GM12878 (cell line): ENCODE measurements around the gene ADAMTS18. TPM values are rescaled to one million over a fixed set of nuclear protein-coding genes. Genes with fewer than 3 reads are reported as not detected.

Experiments used
- ATAC-seq: fragments of 200-7000 bp; cut with Tn5 transposase; 3 replicates; pipeline ENCODE4 v1.9.1; 2020; ENCODE audit warnings: mild to moderate bottlenecking, moderate library complexity
- BruUV-seq: library from RNA; stranded (reverse); fragments of 400-500 nt; replicated peaks from 2 replicates; lab custom pipeline; 2021; lab: Mats Ljungman, UMichigan
- CTCF ChIA-PET: fragments of 300-600 bp; sonication (Branson Sonifier 250); formaldehyde crosslinking; extraction: SDS; loops from one replicate; lab custom pipeline; 2021; ENCODE audit warnings: inconsistent platforms; lab: Yijun Ruan, JAX
- POLR2A ChIA-PET: fragments of 350-600 bp; formaldehyde crosslinking; extraction: SDS; loops from one replicate; lab custom pipeline; 2021; ENCODE audit warnings: inconsistent platforms; lab: Charles Lee
- RAD21 ChIA-PET: fragments of 300-600 bp; sonication (Branson Sonifier 250); formaldehyde crosslinking; loops from one replicate; lab custom pipeline; 2023; ENCODE audit warnings: antibody characterized with exemption; ENCODE audit not compliant: unreplicated experiment; lab: Charles Lee
- SMC1A ChIA-PET: fragments of 300-600 bp; sonication (Branson Sonifier 250); formaldehyde crosslinking; loops from one replicate; lab custom pipeline; 2023; ENCODE audit not compliant: unreplicated experiment, uncharacterized antibody; lab: Charles Lee
- DNase-seq: peaks from one replicate; pipeline ENCODE4 v3.0.0-alpha.2; 2011; ENCODE audit warnings: low read depth, low spot score
- FAIRE-seq: peaks from 3 replicates; lab custom pipeline; 2011; peaks lifted over from hg19 to GRCh38; lab: Jason Lieb, UNC
- H2AFZ ChIP-seq: 2 replicates; pipeline ENCODE4 v1.6.0; 2011; ENCODE audit warnings: low read depth, low read length, control low read depth; ENCODE audit not compliant: control insufficient read depth
- H3K27ac ChIP-seq: 2 replicates; pipeline ENCODE4 v1.5.1; 2011; ENCODE audit warnings: control low read depth; ENCODE audit not compliant: control insufficient read depth, insufficient read depth
- H3K27me3 ChIP-seq, 2 experiments: replicated peaks in 1 of 2; 2 replicates each; pipeline versions ENCODE4 v1.6.0 to v1.6.1; 2011; ENCODE audit warnings: low read length in 1 of 2; ENCODE audit not compliant: control insufficient read depth in 2 of 2, insufficient read depth in 2 of 2
- H3K36me3 ChIP-seq, 2 experiments: 2 replicates each; pipeline ENCODE4 v1.5.1; 2011; ENCODE audit warnings: low read length in 1 of 2; ENCODE audit not compliant: control insufficient read depth in 2 of 2, insufficient read depth in 2 of 2
- H3K4me1 ChIP-seq: 2 replicates; pipeline ENCODE4 v1.6.1; 2011; ENCODE audit warnings: mild to moderate bottlenecking, low read length, moderate library complexity, mixed read lengths; ENCODE audit not compliant: control insufficient read depth, insufficient read depth
- H3K4me2 ChIP-seq: 2 replicates; pipeline ENCODE4 v1.6.0; 2011; ENCODE audit warnings: control low read depth; ENCODE audit not compliant: control insufficient read depth, insufficient read depth
- H3K4me3 ChIP-seq: fragments of 200-600 bp; sonication (generic); 2 replicates; pipeline ENCODE4 v1.5.1; 2016
- H3K79me2 ChIP-seq: 2 replicates; pipeline ENCODE4 v1.6.0; 2011; ENCODE audit warnings: low read length; ENCODE audit not compliant: control insufficient read depth, insufficient read depth
- H3K9ac ChIP-seq: 2 replicates; pipeline ENCODE4 v1.8.0; 2011; ENCODE audit warnings: low read length, control low read depth, mixed read lengths; ENCODE audit not compliant: control insufficient read depth, insufficient read depth
- H3K9me3 ChIP-seq: replicated peaks from 3 replicates; pipeline ENCODE4 v1.5.1; 2011; ENCODE audit warnings: mild to moderate bottlenecking, low read length; ENCODE audit not compliant: control insufficient read depth, insufficient read depth
- H4K20me1 ChIP-seq: 2 replicates; pipeline ENCODE4 v1.6.0; 2011; ENCODE audit not compliant: control insufficient read depth, insufficient read depth
- CTCF ChIP-seq, 3 experiments: IDR thresholded peaks in 2 of 3; conservative IDR thresholded peaks in 1 of 3; 2 replicates each; pipeline ENCODE4 v1.5.1; 2011; ENCODE audit warnings: low read depth in 3 of 3, low read length in 3 of 3, mild to moderate bottlenecking in 3 of 3, control low read depth in 2 of 3, moderate library complexity in 2 of 3, inconsistent platforms in 1 of 3, mixed read lengths in 1 of 3; ENCODE audit not compliant: control insufficient read depth in 2 of 3, insufficient read depth in 1 of 3; ENCODE audit errors: extremely low read depth in 1 of 3
- ETV6 ChIP-seq, 2 experiments: fragments of 450-650 bp in 1 of 2; IDR thresholded peaks in 1 of 2; conservative IDR thresholded peaks in 1 of 2; 2 replicates each; pipeline ENCODE4 v1.6.1; 2014; ENCODE audit warnings: antibody characterized with exemption in 1 of 2, borderline replicate concordance in 1 of 2, low read depth in 1 of 2, mild to moderate bottlenecking in 1 of 2, moderate library complexity in 1 of 2
- FOXM1 ChIP-seq: IDR thresholded peaks from 2 replicates; pipeline ENCODE4 v1.6.1; 2012; ENCODE audit warnings: low read depth, mild to moderate bottlenecking, inconsistent platforms, low read length, moderate library complexity
- HCFC1 ChIP-seq: fragments of 150-350 bp; IDR thresholded peaks from 2 replicates; pipeline ENCODE4 v1.6.1; 2014; ENCODE audit warnings: low read length
- IRF3 ChIP-seq: fragments of 450-650 bp; IDR thresholded peaks from 2 replicates; pipeline ENCODE4 v1.6.1; 2014; ENCODE audit warnings: mild to moderate bottlenecking
- KDM1A ChIP-seq: fragments of 200-600 bp; sonication (generic); IDR thresholded peaks from 2 replicates; pipeline ENCODE4 v1.6.1; 2016; ENCODE audit warnings: borderline replicate concordance
- MAX ChIP-seq: IDR thresholded peaks from 2 replicates; pipeline ENCODE4 v1.6.1; 2012; ENCODE audit warnings: low read depth, low read length, improper control_type of control experiment
- NR2F1 ChIP-seq: fragments of 450-650 bp; conservative IDR thresholded peaks from 2 replicates; pipeline ENCODE4 v1.6.1; 2017; ENCODE audit warnings: mild to moderate bottlenecking
- NRF1 ChIP-seq: conservative IDR thresholded peaks from 2 replicates; pipeline ENCODE4 v1.6.1; 2011; ENCODE audit warnings: mild to moderate bottlenecking, low read depth, low read length, improper control_type of control experiment
- RAD51 ChIP-seq: fragments of 450-650 bp; IDR thresholded peaks from 2 replicates; pipeline ENCODE4 v1.6.1; 2016; ENCODE audit warnings: moderate library complexity, mild to moderate bottlenecking, inconsistent platforms
- RB1 ChIP-seq: fragments of 450-650 bp; formaldehyde crosslinking; IDR thresholded peaks from 2 replicates; pipeline ENCODE4 v1.6.1; 2017; ENCODE audit warnings: mild to moderate bottlenecking, borderline replicate concordance
- SRF ChIP-seq, 2 experiments: IDR thresholded peaks; 2 replicates each; pipeline ENCODE4 v1.6.1; 2011; ENCODE audit warnings: low read depth in 2 of 2, low read length in 2 of 2, mild to moderate bottlenecking in 1 of 2, moderate library complexity in 1 of 2
- WGBS: methylation state at CpG from one replicate; pipeline ENCODE4 v1.1.6; 2016; ENCODE audit warnings: low lambda C conversion rate; ENCODE audit not compliant: insufficient replicate concordance, insufficient coverage; ENCODE audit errors: missing lambda C conversion rate; 5-methylcytosine and 5-hydroxymethylcytosine counted together
- in situ Hi-C: fragments of 300-500 bp; cut with MboI; formaldehyde crosslinking; loops from 9 replicates; pipeline ENCODE4 v1.14.3; 2018; ENCODE audit warnings: mixed read lengths
- intact Hi-C: fragments of 100-400 bp; cut with micrococcal nuclease; formaldehyde crosslinking; loops from one replicate; pipeline ENCODE4 v1.14.2; 2022; ENCODE audit not compliant: unreplicated experiment
- polyA plus RNA-seq, 11 experiments: library from polyadenylated mRNA; depleted of rRNA in 4 of 11; unstranded in 6 of 11; stranded (reverse) in 5 of 11; fragments of >200 nt; fragmentation: Nextera tagmentation in 4 of 11; fragmentation: Illumina TruSeq in 1 of 11; extraction: Ambion mirVana in 4 of 11; extraction: Trizol in 1 of 11; gene quantifications; 1 replicate in 1 of 11; 2 replicates in 10 of 11; pipeline versions ENCODE4 v1.2.1 to v1.2.3, GENCODE V29; 2011 to 2016; ENCODE audit warnings: inconsistent platforms in 2 of 11, missing spikeins in 2 of 11, low read depth in 1 of 11
- total RNA-seq, 4 experiments: library from RNA; depleted of rRNA in 3 of 4; stranded (reverse); fragments of >200 nt in 3 of 4; fragmentation: Illumina TruSeq in 1 of 4; extraction: Trizol in 1 of 4; gene quantifications; 2 replicates each; pipeline versions ENCODE4 v1.2.1 to v1.2.3, GENCODE V29; 2013 to 2021

Gene ADAMTS18
- total and polyA plus RNA-seq, 10 of the 15 experiments (the other 5 are each of a cell fraction or from before 2014, with no cell fraction given) = not detected

- H3K27me3 ChIP-seq = peaks cover 0 to 1% of the 10 kb centered on the region in 2 experiments; a peak in 2 of 4 replicates
- H3K4me3 ChIP-seq = no peak overlapping the region
- ATAC-seq (no peak), DNase-seq (no peak), FAIRE-seq (no peak)
- RAD21 ChIA-PET = no interaction called here
- no peaks in the 10 kb centered on the region for H3K79me2 ChIP-seq
- in situ Hi-C loops = no loop called here
- POLR2A ChIA-PET = no interaction called here
- BruUV-seq = no TSS peak
- TF ChIP-seq IRF3 (no peak), KDM1A (no peak), RB1 (no peak), MAX (no peak), NR2F1 (no peak), NRF1 (no peak), FOXM1 (no peak), RAD51 (no peak), SRF (IDR thresholded peaks at IDR 0.05; ENCODE audit: low read depth in 2 of 2, low read length in 2 of 2) (no peak), ETV6 (conservative IDR thresholded peaks at IDR 0.05 in 1 of 2, IDR thresholded peaks at IDR 0.05 in 1 of 2; ENCODE audit: borderline replicate concordance in 1 of 2, low read depth in 1 of 2) (no peak), CTCF (IDR thresholded peaks at IDR 0.05 in 2 of 3, conservative IDR thresholded peaks at IDR 0.05 in 1 of 3; ENCODE audit: control insufficient read depth in 2 of 3, extremely low read depth in 1 of 3, insufficient read depth in 1 of 3, low read depth in 3 of 3, low read length in 3 of 3) (no peak), HCFC1 (no peak)
- no peak overlapping the region for H3K9ac ChIP-seq
- H2AFZ ChIP-seq = no peak overlapping the region
- intact Hi-C loops = no loop called here
- 38% methylated on average over 9 of the region's 9 CpGs for WGBS
- H3K9me3 ChIP-seq = no peaks in the 10 kb centered on the region
- H3K27ac ChIP-seq = no peak overlapping the region
- H3K4me1 ChIP-seq = no peaks in the 10 kb centered on the region
- SMC1A ChIA-PET = no interaction called here
- H3K4me2 ChIP-seq = no peak overlapping the region
- no peaks in the 10 kb centered on the region for H3K36me3 ChIP-seq
- no peaks in the 10 kb centered on the region for H4K20me1 ChIP-seq
- CTCF ChIA-PET = no interaction called here
Observed at GRCh38 chr16:77386831-77387814, 47.7 kb downstream of the ADAMTS18 start.
